Lung microvascular endothelial cell (primary cell): Measurements from ENCODE around the gene WSB2. TPM values are rescaled to one million over a fixed set of nuclear protein-coding genes. Genes with fewer than 3 reads are reported as not detected.
A peak's percentile ranks its signal among the peaks of the same experiment; 100 is the strongest.
"Not testable (repeated sequence)": the region's sequence is repeated elsewhere in the genome, so short reads cannot be mapped to it uniquely, and the experiment has no call there.

Experiments used
- DNase-seq, 2 donors: peaks; one replicate each; pipeline versions ENCODE4 v3.0.0 to v3.0.0-alpha.2; 2010; ENCODE audit warnings: low read depth in 2 of 2
- total RNA-seq: library from RNA; depleted of rRNA; stranded (reverse); fragments of >200 nt; gene quantifications from 2 replicates; pipeline ENCODE4 v1.2.1, GENCODE V29; 2014

WSB2 gene
- total RNA-seq, 1 donor from 2014 or later, result 174 TPM

GRCh38 chr12:118035190-118036041 lies 25.6 kb downstream of the WSB2 start:
- peak; percentile 26 to 59 for DNase-seq

DNA sequence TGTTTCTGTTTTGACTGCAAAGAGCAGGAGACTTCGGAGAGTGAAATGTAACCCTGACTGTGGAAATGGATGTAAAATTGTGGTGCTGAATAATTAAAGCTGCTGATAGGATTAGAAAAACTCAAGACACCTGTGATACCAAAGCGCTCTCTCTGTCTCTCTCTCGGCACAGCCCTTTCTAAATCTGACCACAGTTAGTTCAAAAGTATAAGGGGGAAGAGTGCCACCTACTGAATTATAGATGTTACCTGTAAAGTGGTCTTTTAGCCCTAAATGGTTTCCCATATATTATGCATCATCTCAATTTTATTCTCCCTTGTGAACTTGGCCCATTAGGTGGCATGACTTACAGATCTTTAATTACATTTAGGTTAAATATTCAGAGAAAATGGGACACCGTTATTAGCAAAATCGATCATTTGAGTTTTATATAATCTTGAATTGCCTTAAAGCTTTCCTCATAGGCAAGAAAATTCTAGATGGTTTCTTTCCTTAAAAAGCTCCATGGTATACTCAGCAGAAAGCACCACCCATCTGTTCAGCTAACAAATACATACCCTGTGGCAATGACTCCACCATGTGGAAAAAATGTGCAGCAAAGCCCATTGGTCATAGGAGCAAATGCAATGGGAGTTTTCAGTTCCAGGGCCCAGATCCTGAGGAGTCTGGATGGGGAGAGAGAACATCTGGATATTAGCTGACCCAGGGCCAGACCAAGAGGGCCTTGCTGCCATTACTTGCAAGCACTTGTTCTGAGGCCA lies 26.4 kb downstream of the WSB2 start:
- peak; percentile 55 to 60 for DNase-seq

DNA sequence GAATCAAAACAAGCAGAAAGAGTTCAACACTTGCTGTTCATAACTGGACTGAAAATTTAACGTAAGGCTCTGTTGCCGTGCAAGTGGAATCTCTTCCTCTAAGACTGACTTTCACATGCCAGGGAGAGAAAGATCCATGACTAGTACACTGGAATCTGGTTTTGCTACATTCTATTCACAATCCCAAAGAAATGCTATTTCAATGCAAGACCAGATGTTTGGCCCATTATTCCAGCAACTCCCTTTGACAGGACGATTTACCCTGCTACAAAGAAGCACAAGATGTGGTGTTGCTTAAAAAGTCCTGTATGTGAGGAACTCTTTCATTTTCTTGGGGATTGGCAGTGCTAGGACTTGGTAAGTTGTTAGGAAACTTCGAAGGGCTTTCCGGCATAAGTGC lies 27.1 kb downstream of the WSB2 start:
- no peak for DNase-seq

GRCh38 chr12:118033323-118033722 lies 27.7 kb downstream of the WSB2 start:
- peak; percentile 17 to 72 for DNase-seq

GRCh38 chr12:118032188-118032587 lies 28.8 kb downstream of the WSB2 start:
- DNase-seq, result no peak

GRCh38 chr12:118029166-118029565 lies 31.8 kb downstream of the WSB2 start:
- no peak for DNase-seq

GRCh38 chr12:118025168-118025567 lies 35.8 kb downstream of the WSB2 start:
- no peak for DNase-seq

GRCh38 chr12:118023301-118023860 lies 37.6 kb downstream of the WSB2 start:
- DNase-seq, result no peak

GRCh38 chr12:118022728-118023109 lies 38.3 kb downstream of the WSB2 start:
- DNase-seq, result no peak

DNA sequence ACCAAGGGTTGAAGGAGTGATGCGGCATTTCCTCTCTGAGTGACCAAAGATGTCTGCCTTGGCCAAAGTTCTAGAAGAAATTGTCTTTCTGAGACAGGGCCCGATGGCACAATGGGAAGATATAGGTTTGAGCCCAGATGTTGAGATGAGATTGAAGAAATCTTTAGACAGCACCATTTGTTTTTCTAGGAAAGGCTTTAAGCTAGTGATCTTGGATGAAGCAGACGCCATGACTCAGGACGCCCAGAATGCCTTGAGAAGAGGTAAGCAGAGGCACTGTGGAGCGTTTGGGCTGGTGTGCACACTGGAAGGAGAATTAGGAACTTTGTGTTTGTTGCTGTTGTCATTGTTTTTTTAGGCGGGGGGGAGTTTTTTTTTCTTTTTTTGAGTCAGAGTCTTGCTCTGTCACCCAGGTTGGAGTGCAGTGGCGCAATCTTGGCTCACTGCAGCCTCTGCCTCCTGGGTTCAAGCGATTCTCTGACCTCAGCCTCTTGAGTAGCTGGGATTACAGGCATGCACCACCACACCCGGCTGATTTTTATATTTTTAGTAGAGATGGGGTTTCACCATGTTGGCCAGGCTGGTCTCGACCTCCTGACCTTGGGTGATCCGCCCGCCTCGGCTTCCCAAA lies 38.8 kb downstream of the WSB2 start:
- DNase-seq, result not testable (repeated sequence)

GRCh38 chr12:118020036-118020435 lies 40.9 kb downstream of the WSB2 start:
- DNase-seq, result no peak

DNA sequence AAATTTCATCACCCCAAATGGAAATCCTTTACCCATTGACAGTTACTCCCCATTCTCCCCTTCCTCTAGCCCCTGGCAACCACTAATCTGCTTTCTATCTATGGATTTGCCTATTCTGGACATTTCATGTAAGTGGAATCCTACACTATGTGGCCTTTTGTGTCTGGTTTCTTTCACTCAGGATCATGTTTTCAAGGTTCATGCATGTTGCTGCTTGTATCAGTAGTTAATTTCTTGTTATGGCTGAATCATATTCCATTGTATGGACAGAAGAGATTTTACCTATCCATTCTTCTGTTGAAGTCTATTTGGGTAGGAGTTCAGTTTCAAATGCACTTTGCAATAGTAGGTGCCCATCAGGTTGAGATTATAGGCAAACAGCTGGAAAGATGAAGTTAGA lies 43.1 kb downstream of the WSB2 start:
- DNase-seq, result no peak

DNA sequence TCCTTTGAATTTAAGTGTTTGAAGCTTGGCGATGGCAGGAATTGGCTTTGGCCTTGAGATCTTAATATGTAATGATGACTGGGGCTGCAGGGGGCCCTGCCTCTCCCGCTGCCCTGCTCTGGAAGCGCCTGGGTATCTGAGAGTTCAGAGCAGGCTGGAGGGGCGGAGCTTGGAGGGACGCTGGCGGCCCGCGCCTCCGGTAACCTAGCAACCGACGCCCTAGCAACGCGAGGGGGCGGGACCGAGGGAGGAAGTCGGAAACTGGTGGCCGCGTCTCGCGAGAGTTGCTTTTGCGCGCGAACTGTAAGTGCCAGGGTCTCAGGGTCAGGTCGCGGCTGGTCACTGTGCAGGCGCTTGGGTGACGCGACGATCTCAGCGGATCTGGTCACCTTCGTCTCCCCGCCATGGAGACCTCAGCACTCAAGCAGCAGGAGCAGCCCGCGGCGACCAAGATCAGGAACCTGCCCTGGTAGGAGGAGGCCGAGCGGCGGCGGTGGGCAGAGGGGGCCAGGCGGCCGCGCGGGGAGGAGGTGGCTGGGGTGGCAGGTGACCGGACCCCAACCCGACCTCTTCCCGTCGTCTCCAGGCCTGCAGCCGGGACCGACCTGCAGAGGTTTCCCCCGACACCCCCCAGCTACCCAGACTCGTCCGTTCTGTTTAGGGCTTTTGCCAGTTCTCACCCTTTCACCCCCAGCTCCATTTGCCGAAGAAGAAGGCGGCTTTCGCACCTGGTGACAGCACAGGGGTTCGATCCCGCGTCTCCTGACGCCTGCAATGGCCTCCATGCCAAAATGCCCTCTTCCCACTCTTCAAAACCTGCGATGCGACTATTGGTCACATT lies 44.3 kb downstream of the WSB2 start, which contains the start of gene RFC5:
Gene RFC5 (plus strand): TSS at position 280 of the 841 bp plus-strand sequence. CDS start 125 bp downstream, at position 405.
- peak; percentile 98 for DNase-seq

GRCh38 chr12:118015944-118016343 lies 45.0 kb downstream of the WSB2 start:
- no peak for DNase-seq

- DNase-seq, result no peak
These were observed 45.7 kb downstream of the WSB2 start for GRCh38 chr12:118015306-118015705.

DNA sequence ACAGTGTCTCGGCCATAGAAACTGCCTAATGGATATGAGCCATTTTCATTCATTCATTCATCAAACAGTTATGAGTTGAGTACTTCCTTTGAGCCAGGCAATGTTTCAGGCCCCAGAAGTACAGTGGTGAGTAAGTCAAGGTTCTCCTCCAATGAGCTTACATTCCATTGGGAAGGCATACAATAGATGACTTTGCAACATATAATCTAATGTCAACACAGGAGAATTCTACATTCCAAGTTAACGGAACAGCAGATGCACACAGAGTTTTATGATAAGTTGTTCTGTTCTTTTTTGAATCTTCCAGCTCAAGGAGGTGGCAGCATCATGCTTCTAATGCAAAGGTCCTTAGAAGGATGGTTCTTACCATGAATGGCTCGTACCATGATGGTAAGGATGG lies 47.7 kb downstream of the WSB2 start:
- DNase-seq, result no peak

- DNase-seq, result no peak
These were observed 49.0 kb downstream of the WSB2 start for GRCh38 chr12:118011961-118012360.

GRCh38 chr12:118011377-118011776 lies 49.6 kb downstream of the WSB2 start:
- no peak for DNase-seq

GRCh38 chr12:118010903-118011302 lies 50.1 kb downstream of the WSB2 start:
- DNase-seq, result no peak

- not testable (repeated sequence) for DNase-seq
These were observed 61.2 kb downstream of the WSB2 start for GRCh38 chr12:117999806-118000205.

DNA sequence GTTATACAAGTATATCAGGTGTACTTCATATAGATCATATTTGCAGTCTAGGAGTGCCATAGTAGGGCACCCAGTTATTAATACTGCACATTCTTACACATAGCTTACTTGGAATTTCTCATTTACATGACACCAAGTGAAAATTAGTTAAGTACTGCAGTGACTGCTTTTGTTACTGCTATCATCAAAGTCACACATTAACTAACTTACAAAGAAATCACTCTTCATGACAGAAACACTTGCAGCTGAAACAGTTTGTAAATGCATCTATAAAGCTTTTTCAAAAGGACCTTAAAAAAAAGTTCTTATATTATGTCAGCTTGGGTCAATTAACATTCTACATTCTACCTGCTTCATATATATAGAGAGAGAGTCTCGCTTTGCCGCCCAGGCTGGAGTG lies 62.3 kb downstream of the WSB2 start:
- DNase-seq, result no peak
